Frontal cortex (tissue), 4 donors: ENCODE data around the gene SEMA4D. TPM values are rescaled to one million over a fixed set of nuclear protein-coding genes. Genes with fewer than 3 reads are reported as not detected.

Experiments used
- DNase-seq, 2 donors: peaks; one replicate each; pipeline ENCODE4 v3.0.0; 2012; ENCODE audit warnings: low spot score in 2 of 2
- FAIRE-seq: peaks from 2 replicates; lab custom pipeline; 2012; peaks lifted over from hg19 to GRCh38; lab: Jason Lieb, UNC
- total RNA-seq: library from RNA; depleted of rRNA; stranded (reverse); fragments of >200 nt; gene quantifications from one replicate; pipeline ENCODE4 v1.2.3, GENCODE V29; 2014
- donor health status: control.
- donor health status: control.
- donor health status: control.

Gene SEMA4D
- total RNA-seq, 1 donor from 2014 or later = 7.7 TPM

GRCh38 chr9:89529243-89530035 lies 31.5 kb upstream of the SEMA4D start:
- peak; percentile 78 for FAIRE-seq
- DNase-seq = peak in 1 of 2 donors; percentile 47

- DNase-seq (no peak), FAIRE-seq (no peak)
Measured at GRCh38 chr9:89528540-89528939, 30.6 kb upstream of the SEMA4D start.

GRCh38 chr9:89528131-89528530 lies 30.2 kb upstream of the SEMA4D start:
- FAIRE-seq = no peak

GRCh38 chr9:89527084-89527483 lies 29.2 kb upstream of the SEMA4D start:
- DNase-seq = no peak
- FAIRE-seq = no peak

More at GRCh38 chr9:89528131-89528530, 30.2 kb upstream of the SEMA4D start:
- DNase-seq = no peak

GRCh38 chr9:89526667-89527066 lies 28.8 kb upstream of the SEMA4D start:
- FAIRE-seq (no peak), DNase-seq (no peak)

GRCh38 chr9:89525446-89526374 lies 27.8 kb upstream of the SEMA4D start:
- FAIRE-seq (no peak), DNase-seq (no peak)

GRCh38 chr9:89524963-89525362 lies 27.1 kb upstream of the SEMA4D start:
- no peak for FAIRE-seq
- no peak for DNase-seq

GRCh38 chr9:89523948-89524347 lies 26.0 kb upstream of the SEMA4D start:
- DNase-seq = no peak
- FAIRE-seq = no peak

- no peak for DNase-seq
- FAIRE-seq = no peak
Measured at GRCh38 chr9:89522959-89523285, 25.0 kb upstream of the SEMA4D start.

GRCh38 chr9:89522261-89522958 lies 24.5 kb upstream of the SEMA4D start:
- FAIRE-seq (no peak), DNase-seq (no peak)

GRCh38 chr9:89519366-89519805 lies 21.5 kb upstream of the SEMA4D start:
- DNase-seq = no peak
- FAIRE-seq = no peak

- no peak for FAIRE-seq
Measured at GRCh38 chr9:89518466-89519365, 20.8 kb upstream of the SEMA4D start.

GRCh38 chr9:89515416-89515815 lies 17.5 kb upstream of the SEMA4D start:
- FAIRE-seq = no peak
- no peak for DNase-seq

More at GRCh38 chr9:89518466-89519365, 20.8 kb upstream of the SEMA4D start:
- DNase-seq = no peak

GRCh38 chr9:89514956-89515355 lies 17.0 kb upstream of the SEMA4D start:
- DNase-seq (no peak), FAIRE-seq (no peak)

GRCh38 chr9:89514337-89514736 lies 16.4 kb upstream of the SEMA4D start:
- no peak for FAIRE-seq
- no peak for DNase-seq

GRCh38 chr9:89513837-89514236 lies 15.9 kb upstream of the SEMA4D start:
- DNase-seq (no peak), FAIRE-seq (no peak)

GRCh38 chr9:89512382-89512781 lies 14.5 kb upstream of the SEMA4D start:
- FAIRE-seq (no peak), DNase-seq (no peak)

- FAIRE-seq (no peak), DNase-seq (no peak)
Measured at GRCh38 chr9:89508951-89509615, 11.2 kb upstream of the SEMA4D start.

- DNase-seq (no peak), FAIRE-seq (no peak)
Measured at GRCh38 chr9:89505911-89506310, 8.0 kb upstream of the SEMA4D start.
